Measurements from ENCODE around the gene KREMEN1.

The KREMEN1 gene

DNA sequence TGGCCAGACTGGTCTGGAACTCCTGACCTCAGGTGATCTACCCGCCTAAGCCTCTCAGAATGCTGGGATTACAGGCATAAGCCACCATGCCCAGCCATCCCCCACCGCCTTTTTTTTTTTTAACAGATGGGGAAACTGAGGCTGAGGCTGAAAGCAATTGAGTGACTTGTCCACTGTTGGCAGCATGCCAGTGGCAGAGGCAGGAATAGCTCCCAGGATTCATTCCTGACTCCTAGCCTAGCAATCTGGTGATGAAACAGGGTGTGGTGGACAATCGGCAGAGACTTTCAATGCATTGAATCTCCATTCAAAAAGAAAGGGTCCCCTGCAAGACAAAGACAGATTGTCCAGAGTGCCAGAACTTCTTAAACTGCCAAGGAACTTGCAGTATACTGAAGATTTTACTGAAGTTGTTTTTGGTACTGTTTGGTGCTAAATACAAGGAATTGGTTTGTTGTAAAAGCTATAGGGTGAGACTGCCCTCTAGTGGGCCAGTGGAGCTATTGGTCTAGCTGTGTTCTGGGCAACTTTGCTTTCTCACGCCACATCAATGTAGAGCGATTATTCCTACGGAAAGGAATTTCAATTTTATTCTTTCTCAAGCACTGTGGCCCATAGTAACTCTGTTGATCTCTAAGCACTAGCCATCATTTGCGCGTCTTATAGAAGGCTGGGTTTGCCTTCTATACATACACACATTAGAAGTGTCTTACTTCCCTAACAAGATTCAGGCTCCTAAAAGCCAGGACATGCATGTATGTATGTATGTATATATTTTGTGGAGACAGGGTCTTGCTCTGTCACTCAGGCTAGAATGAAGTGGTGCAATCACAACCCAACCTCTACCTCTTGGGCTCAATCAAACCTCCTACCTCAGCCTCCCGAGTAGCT lies 32.2 kb upstream of the KREMEN1 start:
- H3K27me3 ChIP-seq (ENCODE audit: insufficient read depth, low read depth), result no peaks in the 10 kb centered on the region
- H3K4me1 ChIP-seq (ENCODE audit: low read depth, poor library complexity, severe bottlenecking), result no peaks in the 10 kb centered on the region
- H3K79me2 ChIP-seq (ENCODE audit: insufficient read depth, low read depth), result no peaks in the 10 kb centered on the region
- H3K4me3 ChIP-seq (IDR thresholded peaks at IDR 0.05; ENCODE audit: insufficient read depth, low read depth, low read length), result no peak overlapping the region
- H4K20me1 ChIP-seq (ENCODE audit: insufficient read depth), result no peaks in the 10 kb centered on the region
- no peaks in the 10 kb centered on the region for H3K36me3 ChIP-seq (ENCODE audit: insufficient read depth)
- peak; percentile 94 for TF ChIP-seq CTCF (conservative IDR thresholded peaks at IDR 0.05; ENCODE audit: low read depth, low read length)
- no peak overlapping the region for H3K9ac ChIP-seq
- no peak overlapping the region for H3K27ac ChIP-seq
- H3K4me2 ChIP-seq, result no peak overlapping the region
- H2AFZ ChIP-seq (ENCODE audit: low read depth), result no peak overlapping the region

DNA sequence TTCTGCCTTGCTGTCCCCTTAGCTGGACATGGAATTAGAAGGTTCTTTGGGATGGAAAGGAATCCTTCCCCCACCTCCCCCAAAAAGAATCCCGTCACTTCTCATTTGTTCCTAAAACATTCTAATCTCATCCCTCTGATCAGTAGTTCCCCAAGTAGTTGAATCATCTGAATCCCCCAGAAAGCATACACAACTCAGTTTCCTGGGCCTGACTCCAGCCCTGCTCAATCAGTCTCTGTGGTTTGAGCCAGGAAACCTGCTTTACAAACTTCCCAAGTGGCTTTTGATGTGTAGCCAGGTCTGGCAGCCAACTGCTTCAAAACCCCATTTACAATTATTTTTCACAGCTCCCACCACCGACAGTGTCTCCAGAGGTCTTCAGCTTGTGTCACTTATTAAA lies 31.4 kb upstream of the KREMEN1 start:
- H3K9ac ChIP-seq, result no peak overlapping the region
- H4K20me1 ChIP-seq (ENCODE audit: insufficient read depth), result no peaks in the 10 kb centered on the region
- no peaks in the 10 kb centered on the region for H3K27me3 ChIP-seq (ENCODE audit: insufficient read depth, low read depth)
- TF ChIP-seq CTCF (conservative IDR thresholded peaks at IDR 0.05; ENCODE audit: low read depth, low read length), result no peak
- H3K79me2 ChIP-seq (ENCODE audit: insufficient read depth, low read depth), result no peaks in the 10 kb centered on the region
- H3K27ac ChIP-seq, result no peak overlapping the region
- H3K4me2 ChIP-seq, result no peak overlapping the region
- H3K4me3 ChIP-seq (IDR thresholded peaks at IDR 0.05; ENCODE audit: insufficient read depth, low read depth, low read length), result no peak overlapping the region
- H3K4me1 ChIP-seq (ENCODE audit: low read depth, poor library complexity, severe bottlenecking), result no peaks in the 10 kb centered on the region
- H3K36me3 ChIP-seq (ENCODE audit: insufficient read depth), result no peaks in the 10 kb centered on the region
- H2AFZ ChIP-seq (ENCODE audit: low read depth), result no peak overlapping the region

DNA sequence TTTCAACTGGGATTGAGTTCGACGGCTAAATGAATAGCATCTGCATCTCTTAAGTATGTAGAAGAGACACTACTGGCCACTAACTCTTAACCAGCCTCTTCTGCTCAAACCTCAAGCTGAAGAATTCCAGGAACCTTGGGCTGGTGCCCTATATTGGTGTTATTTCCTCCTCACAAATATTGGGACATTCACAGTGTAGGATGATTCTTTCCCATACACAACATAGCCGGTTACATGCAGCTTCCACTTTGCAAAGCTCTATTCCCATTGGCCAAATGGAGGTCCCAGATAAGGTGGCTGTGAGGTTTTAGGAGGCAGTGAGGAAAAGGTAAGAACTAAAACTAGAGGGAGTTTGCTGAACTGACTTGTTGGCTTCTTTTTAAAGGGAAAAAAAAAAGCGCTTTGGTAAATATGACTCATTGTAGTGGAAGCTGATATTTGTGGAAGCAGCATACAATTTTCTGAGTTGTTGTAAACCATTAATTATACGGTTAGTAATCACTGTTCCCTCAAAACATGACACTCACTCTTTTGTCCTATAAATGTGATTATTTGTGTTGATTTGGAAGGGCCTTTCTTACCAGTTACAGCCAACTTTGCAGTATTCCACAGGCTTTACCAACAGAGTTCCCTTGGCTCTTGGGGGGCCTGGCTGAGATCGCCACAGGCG lies 28.8 kb upstream of the KREMEN1 start:
- H3K9ac ChIP-seq, result no peak overlapping the region
- no peaks in the 10 kb centered on the region for H3K4me1 ChIP-seq (ENCODE audit: low read depth, poor library complexity, severe bottlenecking)
- H3K27me3 ChIP-seq (ENCODE audit: insufficient read depth, low read depth), result no peaks in the 10 kb centered on the region
- no peak overlapping the region for H3K4me3 ChIP-seq (IDR thresholded peaks at IDR 0.05; ENCODE audit: insufficient read depth, low read depth, low read length)
- no peaks in the 10 kb centered on the region for H3K36me3 ChIP-seq (ENCODE audit: insufficient read depth)
- H2AFZ ChIP-seq (ENCODE audit: low read depth), result no peak overlapping the region
- no peak overlapping the region for H3K27ac ChIP-seq
- no peak for TF ChIP-seq CTCF (conservative IDR thresholded peaks at IDR 0.05; ENCODE audit: low read depth, low read length)
- H3K4me2 ChIP-seq, result no peak overlapping the region
- no peaks in the 10 kb centered on the region for H3K79me2 ChIP-seq (ENCODE audit: insufficient read depth, low read depth)
- H4K20me1 ChIP-seq (ENCODE audit: insufficient read depth), result no peaks in the 10 kb centered on the region

GRCh38 chr22:29044657-29045176 lies 28.1 kb upstream of the KREMEN1 start:
- H3K27ac ChIP-seq, result no peak overlapping the region
- H3K79me2 ChIP-seq (ENCODE audit: insufficient read depth, low read depth), result no peaks in the 10 kb centered on the region
- no peaks in the 10 kb centered on the region for H3K4me1 ChIP-seq (ENCODE audit: low read depth, poor library complexity, severe bottlenecking)
- H3K27me3 ChIP-seq (ENCODE audit: insufficient read depth, low read depth), result no peaks in the 10 kb centered on the region
- no peak for TF ChIP-seq CTCF (conservative IDR thresholded peaks at IDR 0.05; ENCODE audit: low read depth, low read length)
- H3K36me3 ChIP-seq (ENCODE audit: insufficient read depth), result no peaks in the 10 kb centered on the region
- H2AFZ ChIP-seq (ENCODE audit: low read depth), result no peak overlapping the region
- H3K4me3 ChIP-seq (IDR thresholded peaks at IDR 0.05; ENCODE audit: insufficient read depth, low read depth, low read length), result no peak overlapping the region
- H4K20me1 ChIP-seq (ENCODE audit: insufficient read depth), result no peaks in the 10 kb centered on the region
- no peak overlapping the region for H3K4me2 ChIP-seq
- H3K9ac ChIP-seq, result no peak overlapping the region
